ENCODE results near the gene ZSCAN30. TPM values are rescaled to one million over a fixed set of nuclear protein-coding genes. Genes with fewer than 3 reads are reported as not detected.

The ZSCAN30 gene
- 6.3 and 8.1 TPM in 2 replicates for total RNA-seq (2014; rRNA removed; shearing (Covaris generic))
- polyA plus RNA-seq (2014; cell fraction: nucleus; rRNA removed) = 7.1 and 10.6 TPM in 2 replicates

DNA sequence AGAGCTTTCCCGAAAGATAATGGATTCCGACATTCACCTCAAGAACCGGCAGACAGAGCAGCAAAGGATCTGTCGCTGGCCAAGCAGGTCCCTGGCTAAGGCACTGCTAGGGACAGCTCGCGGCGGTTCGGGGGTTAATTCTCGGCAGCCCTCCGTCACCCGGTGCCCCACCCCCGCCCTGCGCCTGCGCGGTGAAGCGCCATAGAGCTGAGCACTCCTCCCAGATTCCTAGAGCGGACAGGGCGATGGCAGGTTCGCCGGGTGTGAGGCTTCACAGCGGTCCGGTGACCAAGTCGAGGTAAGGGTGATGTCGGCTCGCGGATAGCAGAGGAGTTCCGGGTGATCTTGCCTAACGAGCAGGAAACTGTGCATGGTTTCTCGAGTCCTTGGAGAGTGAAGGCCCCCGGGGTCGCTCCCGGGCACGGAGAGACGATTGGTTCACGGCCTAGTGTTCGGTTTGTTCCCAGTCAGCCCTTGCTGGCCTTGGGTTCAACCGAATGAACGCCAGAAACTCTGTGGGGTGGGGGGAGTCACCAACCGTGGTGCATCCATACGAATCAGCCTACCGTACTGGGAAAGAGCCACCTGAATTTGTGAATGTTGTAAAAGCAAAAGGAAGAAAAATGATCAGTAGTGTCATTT is at the start of gene ZSCAN30:
Gene ZSCAN30, minus strand, starts transcription at position 136 of the 642 bp plus-strand sequence. CDS start 25,877 bp downstream, outside the sequence.
- DNase-seq (ENCODE audit: extremely low read depth, low read depth) = peak; percentile 85

DNA sequence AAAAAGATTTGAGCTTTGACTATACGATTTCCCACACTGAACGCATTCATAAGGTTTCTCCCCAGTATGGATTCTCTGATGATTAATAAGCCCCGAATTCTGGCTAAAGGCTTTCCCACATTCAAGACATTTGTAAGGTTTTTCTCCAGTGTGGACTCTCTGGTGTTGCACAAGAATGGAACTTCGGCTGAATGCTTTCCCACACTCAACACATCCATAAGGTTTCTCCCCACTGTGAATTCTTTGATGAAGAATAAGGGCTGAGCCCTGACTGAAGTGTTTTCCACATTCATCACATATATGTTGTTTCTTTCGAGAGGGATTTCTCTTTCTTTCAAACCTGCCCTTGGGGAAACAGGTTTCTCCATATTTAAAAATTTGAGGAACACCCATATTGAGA is 47.3 kb upstream of the ZSCAN30 start:
- DNase-seq (ENCODE audit: extremely low read depth, low read depth) = no peak

DNA sequence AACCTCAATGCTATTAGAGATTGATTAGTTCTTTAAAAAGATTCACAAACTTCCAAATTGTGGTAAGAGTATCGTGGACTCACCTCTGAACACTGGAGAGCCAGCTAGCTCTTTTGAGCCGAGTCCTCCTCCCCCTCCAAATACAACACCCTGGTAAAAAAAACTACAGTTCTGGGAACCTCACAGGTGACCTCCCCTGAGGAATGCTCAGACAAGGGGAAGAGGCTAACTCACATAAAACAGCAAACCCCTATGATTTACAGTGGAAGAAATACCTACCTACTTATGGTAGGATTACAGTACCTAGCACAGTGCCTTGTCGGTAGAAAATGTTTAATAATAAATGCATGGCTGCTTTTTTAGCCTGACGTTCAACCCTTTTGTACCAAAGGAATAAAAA is 45.8 kb upstream of the ZSCAN30 start:
- no peak for DNase-seq (ENCODE audit: extremely low read depth, low read depth)

DNA sequence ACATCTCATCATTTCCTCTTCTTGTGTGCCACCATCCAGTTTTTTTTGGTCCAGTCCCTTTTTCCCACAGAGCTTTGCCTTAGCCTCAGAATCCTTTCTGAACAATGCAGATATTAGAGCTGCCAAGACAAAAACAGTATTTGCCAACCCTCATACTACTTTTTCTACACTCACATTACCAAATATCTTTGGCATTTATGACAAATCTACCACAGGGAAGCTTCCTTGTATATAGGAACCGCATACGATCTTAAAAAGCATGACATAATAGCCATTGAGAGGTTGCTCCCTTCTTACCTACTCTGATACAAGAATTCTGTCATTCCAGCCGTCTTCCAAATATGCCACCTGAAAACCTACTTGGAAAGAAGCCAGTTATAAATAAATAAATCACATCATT is 44.8 kb upstream of the ZSCAN30 start:
- no peak for DNase-seq (ENCODE audit: extremely low read depth, low read depth)

DNA sequence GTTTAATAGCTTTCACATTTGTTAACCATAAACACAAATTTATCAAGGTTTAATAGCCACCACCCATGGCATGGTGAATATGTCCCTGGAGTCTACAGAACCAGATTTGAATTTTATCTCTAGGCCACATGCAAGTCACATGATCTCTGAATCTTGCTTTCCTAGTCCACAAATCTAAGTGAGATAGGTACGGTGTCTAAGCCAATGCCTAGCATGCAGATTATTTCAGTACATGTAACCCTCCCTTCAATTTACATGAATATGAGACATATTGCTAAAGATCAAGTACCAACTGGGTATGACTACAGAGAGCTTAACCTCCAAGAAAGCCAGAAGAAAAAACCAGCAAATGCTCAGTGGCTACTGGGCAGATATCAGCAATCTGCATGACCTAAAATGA is 44.2 kb upstream of the ZSCAN30 start:
- no peak for DNase-seq (ENCODE audit: extremely low read depth, low read depth)

DNA sequence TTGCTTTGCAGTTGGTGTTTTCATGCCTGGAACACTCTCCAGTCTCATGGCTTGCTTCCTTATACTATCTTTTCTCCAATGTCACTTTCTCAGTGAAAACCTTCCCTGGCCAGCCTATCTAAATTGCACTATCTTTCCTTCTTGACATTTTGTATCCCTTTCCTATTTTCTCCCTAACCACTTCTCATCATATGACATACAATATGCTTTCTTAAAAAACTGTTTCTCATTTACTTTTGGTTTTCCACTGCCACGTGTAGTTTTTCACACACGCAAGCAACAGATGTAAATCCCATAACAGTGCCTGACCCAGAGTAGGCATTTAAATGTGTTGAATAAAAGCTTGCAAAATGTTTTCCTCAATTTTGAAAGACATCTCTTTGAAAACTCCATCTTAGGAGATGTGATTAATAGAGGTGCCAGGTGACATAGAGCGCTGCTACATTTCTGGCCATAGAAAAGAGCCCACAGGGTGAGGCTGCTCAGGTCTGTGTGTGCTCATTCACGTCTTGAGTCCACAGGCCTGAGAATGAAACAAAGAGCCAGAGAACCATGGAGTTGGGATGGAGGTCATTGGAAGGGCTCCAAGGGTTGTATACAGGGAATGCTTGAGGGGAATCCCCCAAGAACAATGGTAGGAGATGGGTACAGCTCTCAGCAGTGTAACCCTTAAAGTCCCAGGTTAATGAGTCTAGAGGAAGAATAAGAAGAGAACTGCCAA is 41.5 kb upstream of the ZSCAN30 start:
- no peak for DNase-seq (ENCODE audit: extremely low read depth, low read depth)

DNA sequence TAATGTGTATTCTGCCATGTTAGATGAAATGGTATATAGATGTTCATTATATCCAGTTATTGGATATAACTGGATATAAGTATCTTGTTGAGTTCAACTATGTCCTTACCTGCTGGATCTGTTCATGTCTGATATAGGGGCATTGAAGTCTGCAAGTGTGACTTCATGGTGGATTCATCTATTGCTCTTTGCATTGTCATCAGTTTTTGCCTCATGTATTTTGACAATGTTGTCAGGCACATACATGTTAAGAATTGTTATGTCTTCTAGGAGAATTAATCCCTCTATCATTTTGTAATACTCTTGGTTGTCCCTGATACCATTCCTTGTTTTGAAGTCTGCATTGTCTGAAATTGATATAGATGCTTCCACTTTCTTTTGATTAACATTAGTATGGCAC is 38.8 kb upstream of the ZSCAN30 start:
- DNase-seq (ENCODE audit: extremely low read depth, low read depth) = no peak

DNA sequence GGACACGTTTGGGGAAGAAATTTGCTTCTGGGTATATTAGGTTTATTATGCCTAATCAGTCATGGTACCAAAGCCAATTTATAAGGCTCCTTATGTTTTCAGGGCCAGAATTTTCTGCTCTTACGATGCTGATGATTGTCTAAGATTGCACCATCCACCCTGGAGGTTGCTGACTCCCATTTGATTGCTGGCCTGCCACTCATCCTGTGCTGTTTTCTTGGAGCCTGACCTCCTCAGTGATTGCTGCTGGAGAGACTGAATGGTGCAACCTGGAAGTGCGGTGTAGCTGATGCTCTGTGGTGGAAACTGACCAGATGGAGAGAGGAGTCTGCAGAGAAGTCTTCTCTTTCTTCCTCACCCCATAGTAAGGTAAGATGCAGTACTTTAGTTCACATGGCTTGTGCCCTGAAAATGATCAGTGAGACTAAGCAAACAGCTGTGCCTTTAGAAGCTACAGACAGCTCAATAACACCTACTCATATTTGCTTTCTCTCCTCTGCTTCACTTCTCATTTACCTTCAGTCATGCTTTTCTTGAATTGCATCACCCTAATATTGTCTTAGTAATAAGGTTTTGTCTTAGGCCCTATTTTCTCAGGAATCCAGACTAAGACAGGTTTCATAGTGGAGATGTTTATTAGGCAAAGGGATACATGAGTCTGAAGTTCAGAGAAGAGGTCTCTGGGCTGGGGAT is 36.8 kb upstream of the ZSCAN30 start:
- no peak for DNase-seq (ENCODE audit: extremely low read depth, low read depth)

DNA sequence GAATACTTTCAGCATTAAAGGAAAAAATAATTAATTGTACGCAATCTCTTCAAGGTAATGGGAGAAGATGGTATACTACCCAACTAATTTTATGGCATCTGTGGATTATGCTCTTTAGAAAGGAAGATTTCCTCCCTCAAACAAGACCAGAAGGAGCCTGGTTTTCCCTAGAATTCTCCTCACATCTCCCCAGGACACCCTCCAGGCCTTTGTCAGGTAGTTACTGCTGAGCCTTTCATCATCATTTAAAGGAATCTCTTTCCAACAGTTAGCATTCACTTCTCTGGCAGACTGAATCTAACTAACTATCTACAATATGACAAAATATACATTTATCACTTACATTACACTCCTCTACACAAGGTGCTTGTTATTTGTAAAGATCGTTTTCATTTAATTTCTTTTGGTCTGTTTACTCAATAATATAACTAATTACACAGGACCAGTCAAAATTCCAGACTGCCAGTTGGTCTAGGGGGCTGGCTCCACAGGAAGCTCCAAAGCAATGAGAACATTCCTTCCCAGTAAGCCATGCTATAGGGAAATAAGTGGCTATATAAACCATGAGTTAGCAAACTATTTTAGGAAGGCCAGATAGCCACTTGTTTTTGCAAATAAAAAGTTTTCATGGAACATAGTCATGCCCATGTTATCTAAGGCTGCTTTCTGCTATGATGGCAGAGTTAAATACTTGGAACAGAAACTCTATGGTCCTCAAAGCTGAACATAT is 35.1 kb upstream of the ZSCAN30 start:
- DNase-seq (ENCODE audit: extremely low read depth, low read depth) = no peak

DNA sequence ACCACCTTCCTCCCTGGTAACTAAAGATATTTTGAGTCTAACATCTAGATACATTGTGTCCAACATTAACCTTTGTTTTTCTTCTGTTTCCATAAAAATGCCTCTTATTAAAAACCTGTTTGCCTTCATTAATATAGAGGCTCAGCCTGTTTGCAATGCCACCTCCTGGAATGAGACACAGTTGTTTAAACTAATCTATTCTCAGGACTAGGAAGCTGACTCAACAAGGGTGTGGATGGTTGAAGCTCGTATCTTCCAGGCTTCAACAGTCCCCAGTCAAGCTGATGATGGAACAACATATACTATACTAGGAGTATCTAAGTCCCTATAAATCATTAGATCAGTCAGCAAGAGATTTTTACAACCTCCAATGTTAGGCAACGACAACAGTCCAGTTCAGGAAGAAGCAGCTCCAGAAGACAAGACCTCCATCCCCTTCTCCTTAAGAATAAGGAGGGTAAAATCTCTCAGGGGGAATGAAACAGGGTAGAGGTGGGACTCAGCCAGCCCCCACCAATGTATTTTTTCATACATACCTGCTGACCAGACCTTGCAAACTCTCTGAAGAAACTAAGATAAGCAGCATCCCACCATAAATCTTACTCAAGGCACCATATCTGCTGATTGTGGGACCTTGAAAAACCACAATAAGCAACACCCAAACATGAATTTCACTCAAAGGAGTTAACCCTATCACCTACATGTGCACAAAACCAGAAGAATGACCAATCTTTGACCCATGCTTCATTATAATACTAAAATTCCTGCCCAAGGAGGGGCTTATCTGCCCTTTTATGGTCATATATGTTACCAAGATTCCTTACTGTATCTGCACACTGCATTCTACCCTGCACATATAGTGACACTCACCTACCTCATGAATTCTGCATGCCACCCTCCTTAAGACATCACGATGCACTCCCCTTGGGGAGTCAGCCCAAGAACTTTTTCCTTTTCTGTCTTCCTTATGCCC is 32.7 kb upstream of the ZSCAN30 start:
- DNase-seq (ENCODE audit: extremely low read depth, low read depth) = no peak

DNA sequence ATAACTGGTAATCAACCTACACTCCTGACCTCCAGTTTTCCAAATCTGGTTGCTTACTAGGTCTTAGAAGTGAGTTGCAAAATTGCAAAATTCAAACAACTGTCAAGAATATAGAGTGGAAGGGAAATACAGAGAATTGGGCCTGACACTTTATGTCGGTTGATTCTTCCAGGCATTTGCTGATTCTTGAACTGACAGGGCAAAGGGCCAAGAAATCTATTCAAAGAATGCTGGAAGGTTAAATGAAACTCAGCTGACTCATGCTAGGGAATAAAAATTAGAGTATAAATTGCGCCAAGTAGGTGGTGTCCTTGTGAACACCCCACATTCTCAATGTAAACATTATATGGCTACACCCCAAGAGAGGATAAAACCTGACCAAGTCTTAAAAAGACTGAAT is 21.5 kb upstream of the ZSCAN30 start:
- DNase-seq (ENCODE audit: extremely low read depth, low read depth) = no peak

DNA sequence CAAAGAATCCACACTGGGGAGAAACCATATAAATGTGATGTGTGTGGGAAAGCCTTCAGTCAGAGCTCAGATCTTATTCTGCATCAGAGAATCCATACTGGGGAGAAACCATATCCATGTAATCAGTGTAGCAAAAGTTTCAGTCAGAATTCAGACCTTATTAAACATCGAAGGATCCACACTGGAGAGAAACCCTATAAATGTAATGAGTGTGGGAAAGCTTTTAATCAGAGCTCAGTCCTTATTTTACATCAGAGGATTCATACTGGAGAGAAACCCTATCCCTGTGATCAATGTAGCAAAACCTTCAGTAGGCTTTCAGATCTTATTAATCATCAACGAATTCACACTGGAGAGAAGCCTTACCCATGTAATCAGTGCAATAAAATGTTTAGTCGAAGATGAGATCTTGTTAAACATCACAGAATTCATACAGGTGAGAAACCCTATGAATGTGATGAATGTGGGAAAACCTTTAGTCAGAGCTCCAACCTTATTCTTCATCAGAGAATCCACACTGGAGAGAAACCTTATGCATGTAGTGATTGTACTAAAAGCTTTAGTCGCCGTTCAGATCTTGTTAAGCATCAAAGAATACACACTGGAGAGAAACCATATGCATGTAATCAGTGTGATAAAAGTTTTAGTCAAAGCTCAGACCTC is 16.7 kb upstream of the ZSCAN30 start:
- no peak for DNase-seq (ENCODE audit: extremely low read depth, low read depth)

DNA sequence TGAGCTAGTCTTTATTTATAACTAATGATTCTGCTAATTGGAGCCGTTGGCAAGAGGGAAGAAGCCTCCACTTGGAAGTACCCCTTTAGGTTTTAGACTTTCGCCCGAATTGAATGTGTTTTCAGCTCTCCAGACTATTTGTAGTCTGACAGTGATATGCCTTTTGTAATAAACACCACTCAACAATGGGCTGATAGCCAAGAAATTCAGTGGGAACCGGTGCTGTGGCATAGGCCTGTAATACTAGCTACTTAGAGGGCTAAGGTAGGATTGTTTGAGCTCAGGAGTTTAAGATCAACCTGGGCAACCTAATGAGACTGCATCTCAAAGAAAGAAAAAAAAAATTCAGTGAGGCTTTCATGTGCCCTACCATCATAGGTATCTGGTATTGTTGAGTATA is 13.6 kb upstream of the ZSCAN30 start:
- DNase-seq (ENCODE audit: extremely low read depth, low read depth) = no peak

DNA sequence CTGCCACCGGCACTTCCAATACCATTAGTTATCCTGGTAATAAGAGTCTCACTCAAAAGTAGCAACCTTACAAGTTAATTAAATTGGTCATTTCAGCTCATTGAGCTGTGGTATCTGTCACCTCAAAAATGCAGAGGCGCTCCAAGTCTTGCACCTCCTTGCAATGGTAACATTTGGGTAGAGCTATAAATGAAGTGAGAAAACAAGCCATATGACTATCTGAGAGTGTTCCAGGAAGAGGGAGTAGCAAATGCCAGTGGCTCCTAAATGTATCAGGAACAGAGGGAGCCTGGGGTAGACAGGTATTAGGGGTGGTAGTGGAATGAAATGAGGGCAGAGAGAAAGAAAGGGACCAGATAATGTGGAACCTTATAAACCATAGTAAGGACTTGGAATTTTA is 6.0 kb upstream of the ZSCAN30 start:
- no peak for DNase-seq (ENCODE audit: extremely low read depth, low read depth)

DNA sequence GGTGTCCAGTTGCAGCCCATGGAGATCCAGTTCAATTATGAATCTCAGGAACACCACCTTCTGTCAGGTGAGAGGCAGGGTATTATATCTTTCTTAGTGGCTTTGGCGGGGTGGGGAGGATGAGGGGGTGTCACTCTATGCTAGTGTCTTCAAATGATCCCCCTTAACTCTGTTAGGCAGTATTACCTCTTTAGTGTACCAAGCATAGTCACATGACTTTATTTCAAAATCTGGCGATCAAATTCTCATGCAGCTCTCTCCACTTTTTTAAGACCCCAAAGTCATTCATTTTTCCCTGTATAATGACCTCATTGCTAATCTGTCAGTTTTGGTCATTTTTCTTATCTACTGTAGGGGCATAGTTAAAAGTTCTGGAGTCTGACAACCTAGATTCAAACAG is 1.1 kb upstream of the ZSCAN30 start:
- no peak for DNase-seq (ENCODE audit: extremely low read depth, low read depth)

DNA sequence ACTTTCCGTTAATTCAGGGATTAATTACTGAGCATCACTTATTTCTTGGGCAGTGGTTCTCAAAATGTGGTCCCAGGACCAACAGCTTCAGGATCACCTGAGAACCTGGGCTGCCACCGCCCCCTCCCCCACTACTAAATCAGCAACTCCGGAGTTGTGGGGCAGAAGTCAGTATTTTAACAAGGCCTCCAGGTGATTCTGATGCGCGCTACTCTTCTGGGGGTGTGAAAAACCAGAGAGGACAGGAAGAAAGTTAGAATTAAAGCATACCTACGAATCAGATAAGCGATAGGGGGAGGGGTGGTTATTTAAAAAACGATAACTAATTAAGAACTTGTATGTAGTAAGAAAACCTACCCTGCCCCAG is 319 bp downstream of the ZSCAN30 start:
- no peak for DNase-seq (ENCODE audit: extremely low read depth, low read depth)

DNA sequence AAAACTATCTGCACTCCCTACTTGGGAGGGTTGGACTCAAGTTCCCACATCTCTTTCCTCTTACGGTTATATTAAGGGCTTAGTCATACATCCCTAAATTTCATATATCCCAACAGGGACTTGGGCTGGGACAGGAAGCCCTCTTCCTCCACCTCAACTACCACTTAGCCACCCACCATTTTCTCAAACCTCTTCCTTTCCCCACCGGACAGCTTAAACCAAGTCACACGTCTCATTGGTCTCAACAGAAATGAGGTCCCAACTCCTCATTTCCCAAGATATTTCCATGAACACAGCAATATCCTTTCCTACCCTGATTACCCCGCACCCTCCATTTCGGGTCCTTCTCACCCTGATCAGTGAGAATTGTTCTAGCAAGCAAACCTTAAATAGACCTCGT is 736 bp downstream of the ZSCAN30 start:
- DNase-seq (ENCODE audit: extremely low read depth, low read depth) = no peak

DNA sequence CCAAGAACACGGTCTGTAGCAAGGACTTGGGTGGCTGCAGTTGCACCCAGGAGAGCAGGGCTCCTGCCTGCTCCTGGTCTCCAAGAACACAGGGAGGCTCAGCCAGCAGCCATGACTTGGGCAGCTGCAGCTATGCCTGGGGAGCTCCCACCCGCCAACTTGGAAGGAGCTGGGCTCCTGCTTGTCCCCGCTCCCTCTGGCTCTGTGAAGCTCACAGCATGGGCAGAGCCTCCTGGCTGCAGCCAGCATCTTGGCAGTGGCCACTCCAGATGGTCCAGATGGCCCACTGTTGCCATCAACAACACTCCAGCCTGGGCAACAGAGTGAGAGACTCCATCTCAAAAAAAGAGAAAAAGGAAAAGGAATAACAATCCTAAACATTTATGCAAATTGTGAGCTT is 5.2 kb downstream of the ZSCAN30 start:
- DNase-seq (ENCODE audit: extremely low read depth, low read depth) = no peak
